Ascending aorta (tissue), 2 donors: Measurements from ENCODE around the gene ZNF341. TPM values are rescaled to one million over a fixed set of nuclear protein-coding genes. Genes with fewer than 3 reads are reported as not detected.

ENCODE experiments used
- DNase-seq, 2 donors: peaks; one replicate each; pipeline ENCODE4 v3.0.0-alpha.2; 2019; ENCODE audit warnings: low spot score in 2 of 2
- H3K27ac ChIP-seq, 2 donors: fragments of 200-600 bp; sonication (generic); one replicate each; pipeline ENCODE4 v1.5.1; 2016 to 2017; ENCODE audit warnings: mild to moderate bottlenecking in 1 of 2
- H3K27me3 ChIP-seq: fragments of 200-600 bp; sonication (generic); one replicate; pipeline ENCODE4 v1.5.1; 2017
- H3K36me3 ChIP-seq, 2 donors: fragments of 200-600 bp; sonication (generic); one replicate each; pipeline ENCODE4 v1.5.1; 2016
- H3K4me1 ChIP-seq, 2 donors: fragments of 200-600 bp; sonication (generic); one replicate each; pipeline ENCODE4 v1.5.1; 2016 to 2017; ENCODE audit warnings: mild to moderate bottlenecking in 1 of 2
- H3K4me3 ChIP-seq, 2 donors: fragments of 200-600 bp; sonication (generic); one replicate each; pipeline ENCODE4 v1.5.1; 2016 to 2017; ENCODE audit warnings: mild to moderate bottlenecking in 1 of 2
- H3K9me3 ChIP-seq, 2 donors: fragments of 200-600 bp; sonication (generic); one replicate each; pipeline ENCODE4 v1.5.1; 2016
- CTCF ChIP-seq, 3 experiments: fragments of 200-600 bp in 2 of 3; fragments of 450-650 bp in 1 of 3; sonication (generic) in 2 of 3; IDR thresholded peaks; one replicate each; pipeline ENCODE4 v1.5.1; 2016 to 2019; ENCODE audit warnings: antibody characterized with exemption in 3 of 3, mild to moderate bottlenecking in 1 of 3, moderate library complexity in 1 of 3
- intact Hi-C: fragments of 100-400 bp; cut with DNase I; formaldehyde crosslinking; loops from one replicate; pipeline ENCODE4 v1.15.1; 2023
- total RNA-seq: library from RNA; depleted of rRNA; stranded (reverse); fragments of >200 nt; gene quantifications from one replicate; pipeline ENCODE4 v1.1.0, GENCODE V29; 2016

Gene ZNF341
- total RNA-seq, 1 donor from 2014 or later, result 4.5 TPM

- no peak for DNase-seq
- Histone ChIP-seq H3K4me1 (no peaks in the 10 kb centered on the region), H3K36me3 (peaks cover 12 to 15% of the 10 kb centered on the region in 2 donors), H3K4me3 (no peak overlapping the region), H3K27me3 (no peaks in the 10 kb centered on the region), H3K27ac (no peak overlapping the region), H3K9me3 (no peaks in the 10 kb centered on the region)
- intact Hi-C loops, result no loop called here
- no peak for TF ChIP-seq CTCF (IDR thresholded peaks at IDR 0.05)
Observed at GRCh38 chr20:33765099-33765498, 33.3 kb downstream of the ZNF341 start.

GRCh38 chr20:33765592-33765991, 33.8 kb downstream of the ZNF341 start:
- Histone ChIP-seq H3K36me3 (peaks cover 16 to 20% of the 10 kb centered on the region in 2 donors), H3K9me3 (no peaks in the 10 kb centered on the region), H3K4me3 (no peak overlapping the region), H3K27ac (no peak overlapping the region), H3K4me1 (no peaks in the 10 kb centered on the region), H3K27me3 (no peaks in the 10 kb centered on the region)
- intact Hi-C loops, result no loop called here
- TF ChIP-seq CTCF (IDR thresholded peaks at IDR 0.05), result no peak
- no peak for DNase-seq

GRCh38 chr20:33766686-33767085, 34.9 kb downstream of the ZNF341 start:
- peaks cover 14 to 20% of the 10 kb centered on the region in 2 donors for H3K36me3 ChIP-seq
- intact Hi-C loops, result no loop called here
- TF ChIP-seq CTCF (IDR thresholded peaks at IDR 0.05), result no peak
- H3K27me3 ChIP-seq, result no peaks in the 10 kb centered on the region
- no peak for DNase-seq
- no peaks in the 10 kb centered on the region for H3K4me1 ChIP-seq
- H3K9me3 ChIP-seq, result no peaks in the 10 kb centered on the region
- H3K4me3 ChIP-seq, result no peak overlapping the region
- H3K27ac ChIP-seq, result no peak overlapping the region

GRCh38 chr20:33767777-33768138, 36.0 kb downstream of the ZNF341 start:
- Histone ChIP-seq H3K27me3 (no peaks in the 10 kb centered on the region), H3K4me3 (no peak overlapping the region), H3K27ac (no peak overlapping the region), H3K4me1 (no peaks in the 10 kb centered on the region), H3K36me3 (peaks cover 11 to 20% of the 10 kb centered on the region in 2 donors), H3K9me3 (no peaks in the 10 kb centered on the region)
- intact Hi-C loops, result no loop called here
- no peak for DNase-seq
- TF ChIP-seq CTCF (IDR thresholded peaks at IDR 0.05), result no peak

- DNase-seq, result no peak
- Histone ChIP-seq H3K4me3 (no peak overlapping the region), H3K9me3 (no peaks in the 10 kb centered on the region), H3K36me3 (peaks cover 11 to 16% of the 10 kb centered on the region in 2 donors), H3K27me3 (no peaks in the 10 kb centered on the region), H3K27ac (no peak overlapping the region), H3K4me1 (no peaks in the 10 kb centered on the region)
- intact Hi-C loops, result no loop called here
- no peak for TF ChIP-seq CTCF (IDR thresholded peaks at IDR 0.05)
Observed at GRCh38 chr20:33769043-33769442, 37.2 kb downstream of the ZNF341 start.

- Histone ChIP-seq H3K27me3 (no peaks in the 10 kb centered on the region), H3K4me3 (no peak overlapping the region), H3K36me3 (peaks cover 11 to 16% of the 10 kb centered on the region in 2 donors), H3K9me3 (no peaks in the 10 kb centered on the region), H3K27ac (no peak overlapping the region), H3K4me1 (no peaks in the 10 kb centered on the region)
- no peak for TF ChIP-seq CTCF (IDR thresholded peaks at IDR 0.05)
- intact Hi-C loops, result no loop called here
- no peak for DNase-seq
Observed at GRCh38 chr20:33770005-33770404, 38.2 kb downstream of the ZNF341 start.
